Fibroblast of skin of abdomen (primary cell): ENCODE results near the gene KLHL7.
A peak's percentile ranks its signal among the peaks of the same experiment; 100 is the strongest.
"Not testable (repeated sequence)": the region's sequence is repeated elsewhere in the genome, so short reads cannot be mapped to it uniquely, and the experiment has no call there.

Source experiments
- DNase-seq: peaks from one replicate; pipeline ENCODE4 v3.0.0-alpha.2; 2013

The KLHL7 gene

DNA sequence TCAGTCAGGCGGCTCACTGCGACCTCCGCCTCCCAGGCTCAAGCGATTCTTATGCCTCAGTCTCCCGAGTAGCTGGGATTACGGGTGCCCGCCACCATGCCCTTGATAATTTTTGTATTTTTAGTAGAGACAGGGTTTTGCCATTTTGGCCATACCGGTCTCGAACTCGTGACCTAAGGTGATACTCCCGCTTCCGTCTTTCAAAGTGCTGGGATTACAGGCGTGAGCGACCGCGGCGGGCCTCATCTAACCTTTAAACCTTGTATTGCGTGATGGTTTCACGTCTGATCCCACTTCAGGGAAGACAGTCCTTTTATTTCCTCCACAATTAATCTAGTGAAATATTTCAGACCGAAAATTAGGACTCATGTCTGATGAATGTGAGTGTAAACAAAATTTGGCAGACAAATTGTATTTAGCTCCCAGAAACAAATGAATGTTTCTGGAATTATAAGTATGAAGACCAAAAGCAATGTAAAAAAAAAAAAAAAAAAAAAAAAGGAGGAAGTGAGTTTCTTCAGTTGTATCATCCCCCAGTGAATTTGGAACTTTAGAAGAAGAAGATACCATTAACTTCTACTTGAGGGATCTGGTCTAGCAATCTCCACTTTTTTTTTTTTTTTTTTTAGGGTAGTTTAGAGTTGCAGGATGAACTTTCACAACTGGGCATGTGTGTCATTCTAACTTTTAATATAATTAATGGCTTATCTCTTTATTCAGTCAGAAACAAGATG is 77.9 kb downstream of the KLHL7 start:
- DNase-seq, result no peak

DNA sequence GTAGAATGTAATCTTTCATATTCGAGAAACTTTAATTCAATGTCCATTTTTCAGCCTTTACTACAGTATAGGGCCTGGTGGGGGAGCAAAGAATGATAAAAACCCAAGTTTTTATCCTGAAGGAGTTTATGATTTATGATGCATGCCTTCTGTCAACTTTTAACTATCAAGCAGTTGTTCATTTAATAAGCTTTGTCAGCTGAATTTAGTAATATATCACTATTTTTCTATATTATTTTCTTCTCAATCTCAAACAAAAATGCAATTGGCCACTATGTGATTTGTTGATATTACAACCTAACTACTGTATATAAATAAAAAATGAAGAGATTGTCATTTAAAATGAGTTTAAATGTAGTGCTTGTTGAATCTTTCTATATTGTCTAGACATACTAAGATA is 78.7 kb downstream of the KLHL7 start:
- no peak for DNase-seq

GRCh38 chr7:23184709-23185359 is 79.2 kb downstream of the KLHL7 start:
- DNase-seq, result peak; percentile 46

- no peak for DNase-seq
These were observed 80.4 kb downstream of the KLHL7 start for GRCh38 chr7:23185980-23186379.

GRCh38 chr7:23191022-23191421 is 85.4 kb downstream of the KLHL7 start:
- DNase-seq, result no peak

DNA sequence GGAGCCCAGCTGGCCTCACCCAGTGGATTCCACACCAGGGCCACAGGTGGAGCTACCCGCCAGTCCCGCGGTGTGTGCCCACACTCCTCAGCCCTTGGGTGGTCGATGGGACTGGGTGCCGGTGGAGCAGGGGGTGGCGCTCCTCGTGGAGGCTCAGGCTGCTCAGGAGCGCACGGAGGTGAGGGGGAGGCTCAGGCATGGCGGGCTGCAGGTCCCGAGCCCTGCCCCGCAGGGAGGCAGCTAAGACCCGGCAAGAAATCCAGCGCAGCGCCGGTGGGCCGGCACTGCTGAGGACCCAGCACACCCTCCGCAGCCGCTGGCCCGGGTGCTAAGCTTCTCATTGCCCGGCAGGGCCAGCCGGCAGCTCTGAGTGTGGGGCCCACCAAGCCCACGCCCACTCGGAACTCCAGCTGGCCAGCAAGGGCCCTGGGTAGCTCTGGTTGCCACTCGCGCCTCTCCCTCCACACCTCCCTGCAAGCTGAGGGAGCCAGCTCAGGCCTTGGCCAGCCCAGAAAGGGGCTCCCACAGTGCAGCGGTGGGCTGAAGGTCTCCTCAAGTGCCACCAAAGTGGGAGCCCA is 88.2 kb downstream of the KLHL7 start:
- not testable (repeated sequence) for DNase-seq

DNA sequence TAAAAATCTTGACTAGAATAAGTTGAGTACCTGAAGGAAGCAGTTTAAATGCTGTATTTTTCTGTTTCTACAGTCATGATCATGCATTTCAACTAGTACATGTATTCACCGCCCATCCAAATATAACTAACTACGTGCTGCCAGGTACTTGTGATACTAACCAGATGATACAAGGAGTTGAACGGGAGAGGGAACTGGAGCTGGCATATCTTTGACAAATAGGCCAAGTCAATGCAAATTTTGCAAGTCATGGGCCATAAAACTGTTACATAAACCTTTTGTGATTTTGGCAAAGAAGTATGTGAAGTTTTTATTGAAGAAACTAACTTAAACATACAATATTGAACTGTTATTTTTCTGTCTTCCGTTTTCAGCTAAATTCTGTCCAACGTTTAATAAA is 90.7 kb downstream of the KLHL7 start:
- no peak for DNase-seq

- not testable (repeated sequence) for DNase-seq
These were observed 92.2 kb downstream of the KLHL7 start for GRCh38 chr7:23197745-23198144.

DNA sequence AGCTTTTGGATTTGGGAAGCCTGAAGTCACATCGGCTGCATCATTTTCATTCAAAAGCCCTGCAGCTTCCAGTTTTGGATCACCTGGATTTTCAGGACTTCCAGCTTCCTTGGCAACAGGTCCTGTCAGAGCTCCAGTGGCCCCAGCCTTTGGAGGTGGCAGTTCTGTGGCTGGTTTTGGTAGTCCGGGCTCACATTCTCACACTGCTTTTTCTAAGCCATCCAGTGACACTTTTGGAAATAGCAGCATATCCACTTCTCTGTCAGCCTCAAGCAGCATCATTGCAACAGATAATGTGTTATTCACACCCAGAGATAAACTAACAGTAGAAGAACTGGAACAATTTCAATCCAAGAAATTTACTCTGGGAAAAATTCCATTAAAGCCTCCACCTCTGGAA is 94.7 kb downstream of the KLHL7 start:
- no peak for DNase-seq

- no peak for DNase-seq
These were observed 98.7 kb downstream of the KLHL7 start for GRCh38 chr7:23204241-23204640.

DNA sequence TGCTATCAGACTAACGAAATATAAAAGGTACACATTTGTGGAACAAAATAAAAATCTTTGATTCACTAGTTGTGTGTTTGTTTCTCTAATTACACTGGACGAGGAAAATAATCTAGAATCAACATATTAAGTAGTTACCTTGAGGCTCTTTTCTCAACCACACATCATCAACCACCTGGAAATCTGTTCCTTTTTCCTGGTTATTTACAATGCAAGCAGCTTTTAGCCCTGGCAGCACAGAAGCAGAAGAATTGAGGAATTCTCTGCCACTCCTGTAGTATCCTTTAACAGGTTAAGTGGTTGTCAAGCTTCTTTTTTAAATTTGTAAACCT is 100.0 kb downstream of the KLHL7 start:
- no peak for DNase-seq

GRCh38 chr7:23205909-23206767 is 100.6 kb downstream of the KLHL7 start:
- peak; percentile 25 for DNase-seq

DNA sequence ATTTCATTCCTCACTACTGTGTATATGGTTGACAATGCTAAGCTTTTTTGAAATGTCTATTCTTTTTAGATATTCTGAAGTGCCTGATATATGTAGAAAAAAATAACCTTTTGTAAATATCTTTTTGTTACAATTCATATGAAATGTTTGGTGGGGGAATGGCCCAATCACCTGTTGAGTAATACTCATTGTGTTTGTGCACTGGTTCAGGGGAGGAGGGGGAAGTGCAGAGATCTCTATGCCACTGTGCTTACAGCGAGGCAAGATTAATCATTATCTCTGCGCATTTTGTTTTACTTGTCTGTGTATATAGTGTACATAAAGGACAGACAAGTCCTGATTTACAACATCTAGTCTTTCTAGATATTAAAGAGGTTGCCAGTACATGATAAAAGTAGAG is 101.4 kb downstream of the KLHL7 start:
- DNase-seq, result no peak

DNA sequence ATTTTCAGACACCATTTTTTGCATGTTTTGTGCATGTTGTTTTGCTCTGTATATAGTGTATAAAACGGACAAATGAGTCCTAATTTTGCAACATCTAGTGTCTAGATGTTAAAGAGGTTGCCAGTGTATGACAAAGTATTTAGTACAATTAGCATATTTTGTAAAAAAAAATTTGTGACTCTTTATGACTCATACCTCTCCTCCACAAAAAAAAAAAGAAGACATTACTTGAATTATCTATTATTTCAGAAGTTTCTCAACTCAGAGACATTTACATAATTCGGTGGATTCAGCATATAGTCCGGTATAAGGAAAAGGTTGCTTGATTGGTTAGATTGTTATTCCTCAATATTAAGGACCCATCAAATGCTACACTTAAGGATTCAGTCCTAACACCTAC is 102.3 kb downstream of the KLHL7 start:
- no peak for DNase-seq

- DNase-seq, result no peak
These were observed 102.7 kb downstream of the KLHL7 start for GRCh38 chr7:23208316-23208715.

- no peak for DNase-seq
These were observed 104.9 kb downstream of the KLHL7 start for GRCh38 chr7:23210506-23210905.

GRCh38 chr7:23211589-23211988 is 106.0 kb downstream of the KLHL7 start:
- no peak for DNase-seq

DNA sequence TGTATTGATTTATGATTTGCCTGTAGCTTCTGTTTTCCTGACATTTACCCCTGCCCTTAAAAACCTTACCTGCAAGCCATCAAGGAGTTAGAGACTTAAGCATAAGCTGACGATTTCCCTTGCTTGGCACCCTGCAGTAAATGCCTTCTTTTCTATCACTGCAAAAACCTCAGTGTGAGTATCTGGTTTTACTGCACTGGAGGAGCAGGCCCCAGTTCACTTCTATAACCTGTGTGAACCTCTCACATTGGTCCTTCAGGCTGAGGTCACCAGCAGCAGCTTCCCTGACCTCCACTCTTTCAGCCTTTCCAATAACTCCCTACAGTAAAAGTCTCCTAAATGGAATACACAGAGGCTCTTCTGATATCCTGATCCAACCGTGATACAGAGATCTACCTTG is 106.8 kb downstream of the KLHL7 start:
- no peak for DNase-seq

- no peak for DNase-seq
These were observed 107.3 kb downstream of the KLHL7 start for GRCh38 chr7:23212841-23213240.

GRCh38 chr7:23213755-23214154 is 108.2 kb downstream of the KLHL7 start:
- DNase-seq, result no peak

GRCh38 chr7:23214423-23214822 is 108.8 kb downstream of the KLHL7 start:
- no peak for DNase-seq

- DNase-seq, result no peak
These were observed 109.4 kb downstream of the KLHL7 start for GRCh38 chr7:23214938-23215337.

- no peak for DNase-seq
These were observed 110.4 kb downstream of the KLHL7 start for GRCh38 chr7:23216021-23216420.
